Body of pancreas (tissue), 4 donors: ENCODE data around the gene C1QTNF8.

Source experiments
- POLR2A ChIP-seq, 3 donors: fragments of 450-650 bp; IDR thresholded peaks; one replicate each; pipeline ENCODE4 v1.6.1; 2016; ENCODE audit warnings: antibody characterized with exemption in 3 of 3, mild to moderate bottlenecking in 2 of 3
- TF ChIP-seq, protein P1 (sequence below), 7 experiments: fragments of 450-650 bp in 4 of 7; fragments of 200-600 bp in 3 of 7; sonication (generic) in 3 of 7; IDR thresholded peaks; one replicate each; pipeline ENCODE4 v1.5.1; 2016 to 2019; ENCODE audit warnings: antibody characterized with exemption in 7 of 7

- TF ChIP-seq, protein P1, sequence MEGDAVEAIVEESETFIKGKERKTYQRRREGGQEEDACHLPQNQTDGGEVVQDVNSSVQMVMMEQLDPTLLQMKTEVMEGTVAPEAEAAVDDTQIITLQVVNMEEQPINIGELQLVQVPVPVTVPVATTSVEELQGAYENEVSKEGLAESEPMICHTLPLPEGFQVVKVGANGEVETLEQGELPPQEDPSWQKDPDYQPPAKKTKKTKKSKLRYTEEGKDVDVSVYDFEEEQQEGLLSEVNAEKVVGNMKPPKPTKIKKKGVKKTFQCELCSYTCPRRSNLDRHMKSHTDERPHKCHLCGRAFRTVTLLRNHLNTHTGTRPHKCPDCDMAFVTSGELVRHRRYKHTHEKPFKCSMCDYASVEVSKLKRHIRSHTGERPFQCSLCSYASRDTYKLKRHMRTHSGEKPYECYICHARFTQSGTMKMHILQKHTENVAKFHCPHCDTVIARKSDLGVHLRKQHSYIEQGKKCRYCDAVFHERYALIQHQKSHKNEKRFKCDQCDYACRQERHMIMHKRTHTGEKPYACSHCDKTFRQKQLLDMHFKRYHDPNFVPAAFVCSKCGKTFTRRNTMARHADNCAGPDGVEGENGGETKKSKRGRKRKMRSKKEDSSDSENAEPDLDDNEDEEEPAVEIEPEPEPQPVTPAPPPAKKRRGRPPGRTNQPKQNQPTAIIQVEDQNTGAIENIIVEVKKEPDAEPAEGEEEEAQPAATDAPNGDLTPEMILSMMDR (IDR thresholded peaks at IDR 0.05): no peak
- no peak for TF ChIP-seq POLR2A (IDR thresholded peaks at IDR 0.05)
Observed at GRCh38 chr16:1126044-1126443, 30.0 kb upstream of the C1QTNF8 start.
